ENCODE results near the gene FHOD3.
"Not testable (repeated sequence)": the region's sequence is repeated elsewhere in the genome, so short reads cannot be mapped to it uniquely, and the experiment has no call there.

The FHOD3 gene

GRCh38 chr18:36451454-36452251 is 154.1 kb downstream of the FHOD3 start:
- DNase-seq (ENCODE audit: low spot score) = peak; percentile 17

GRCh38 chr18:36454245-36454644 is 156.7 kb downstream of the FHOD3 start:
- no peak for DNase-seq (ENCODE audit: low spot score)

GRCh38 chr18:36454848-36455458 is 157.4 kb downstream of the FHOD3 start:
- DNase-seq (ENCODE audit: low spot score) = no peak

GRCh38 chr18:36455931-36456330 is 158.4 kb downstream of the FHOD3 start:
- DNase-seq (ENCODE audit: low spot score) = no peak

DNA sequence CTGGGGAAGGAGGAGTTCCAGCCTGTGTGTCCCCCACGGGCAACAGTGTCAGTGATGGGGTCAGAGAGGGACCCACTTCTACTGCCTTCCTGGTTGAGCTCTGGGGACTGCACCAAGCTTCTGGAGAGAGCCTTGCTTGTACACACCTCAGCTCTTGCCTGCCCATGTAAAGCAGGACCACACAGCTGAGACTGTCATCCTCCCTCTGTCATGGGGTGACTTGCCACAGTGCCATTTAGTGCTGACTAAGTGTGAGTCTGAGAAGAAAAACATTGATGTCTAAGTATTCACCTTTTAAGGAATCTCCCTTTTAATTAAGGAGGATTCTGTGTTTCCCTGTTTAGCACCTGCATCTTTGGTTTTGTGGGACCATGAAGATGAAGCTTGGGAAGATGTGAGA is 159.1 kb downstream of the FHOD3 start:
- no peak for DNase-seq (ENCODE audit: low spot score)

DNA sequence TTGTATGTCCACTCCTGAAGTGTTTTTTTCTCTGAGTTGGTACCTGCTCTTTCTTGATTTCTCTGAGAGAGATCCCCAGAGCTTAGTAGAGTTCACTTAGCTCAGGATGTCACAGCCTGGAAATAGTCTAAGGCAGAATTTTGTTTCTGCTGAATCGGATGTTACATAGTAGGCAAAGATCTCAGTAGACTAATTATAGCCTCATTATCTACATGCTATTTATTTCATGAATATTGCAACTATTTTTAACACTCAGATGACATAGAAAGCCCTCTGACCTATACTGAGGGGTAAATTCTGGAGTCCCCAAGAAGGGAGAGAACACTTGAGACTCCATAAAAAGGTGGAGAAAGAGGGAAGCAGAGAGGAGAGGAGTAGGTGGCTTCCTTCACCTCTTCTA is 160.2 kb downstream of the FHOD3 start:
- no peak for DNase-seq (ENCODE audit: low spot score)

DNA sequence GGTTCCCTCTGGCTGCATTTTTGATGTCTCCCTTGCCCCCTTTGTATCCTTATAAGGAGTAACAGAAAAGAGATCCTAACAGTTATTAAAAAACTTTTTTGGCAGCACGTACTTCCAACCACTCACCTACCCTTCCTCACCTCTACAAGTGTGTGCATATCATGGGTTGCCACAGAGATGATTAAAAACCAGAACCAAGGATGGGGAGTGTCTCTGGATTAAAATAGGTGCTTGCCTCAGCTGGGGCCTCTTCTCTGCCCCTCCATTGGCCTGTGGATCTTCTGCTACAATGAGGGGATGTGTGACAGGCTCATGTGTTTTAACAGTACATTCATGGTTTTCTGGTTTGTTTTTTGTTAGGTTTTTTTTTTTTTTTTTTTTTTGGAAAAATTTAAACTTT is 160.8 kb downstream of the FHOD3 start:
- DNase-seq (ENCODE audit: low spot score) = no peak

DNA sequence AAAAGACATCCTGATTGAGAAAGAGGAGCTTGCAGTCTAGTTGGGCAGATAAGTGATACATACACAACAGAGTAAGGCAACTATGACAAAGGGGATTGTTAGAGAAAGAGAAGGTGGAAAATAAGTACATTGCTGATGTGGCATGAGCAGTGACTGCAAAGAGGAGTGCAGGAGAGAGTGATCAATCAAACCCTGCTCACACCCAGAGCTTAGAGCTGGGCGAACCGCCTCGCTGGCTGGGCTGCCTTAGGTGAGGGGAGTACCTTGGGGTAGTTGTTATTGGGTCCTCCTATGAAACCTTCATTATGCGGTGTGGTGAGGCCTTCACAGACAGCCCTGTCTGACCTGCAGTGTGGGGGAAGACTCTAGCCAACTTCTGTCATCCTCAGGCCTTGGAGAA is 161.7 kb downstream of the FHOD3 start:
- no peak for DNase-seq (ENCODE audit: low spot score)

DNA sequence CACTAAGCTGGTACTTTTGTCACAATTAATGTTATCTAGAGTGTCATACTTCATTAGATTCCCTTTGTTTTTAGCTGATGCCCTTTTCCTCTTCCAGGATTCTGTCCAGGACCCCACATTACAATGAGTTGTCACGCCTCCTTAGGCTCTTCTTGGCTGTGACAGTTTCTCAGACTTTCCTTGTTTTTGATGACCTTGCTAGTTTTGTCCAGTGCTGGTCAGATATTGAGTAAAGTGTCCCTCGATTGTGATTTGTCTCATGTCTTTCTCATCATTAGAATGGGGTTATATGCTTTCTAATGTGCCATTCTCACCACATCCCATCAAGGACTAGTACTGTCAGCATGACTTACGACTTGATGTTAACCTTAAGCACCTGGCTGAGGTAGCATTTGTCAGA is 162.3 kb downstream of the FHOD3 start:
- no peak for DNase-seq (ENCODE audit: low spot score)

DNA sequence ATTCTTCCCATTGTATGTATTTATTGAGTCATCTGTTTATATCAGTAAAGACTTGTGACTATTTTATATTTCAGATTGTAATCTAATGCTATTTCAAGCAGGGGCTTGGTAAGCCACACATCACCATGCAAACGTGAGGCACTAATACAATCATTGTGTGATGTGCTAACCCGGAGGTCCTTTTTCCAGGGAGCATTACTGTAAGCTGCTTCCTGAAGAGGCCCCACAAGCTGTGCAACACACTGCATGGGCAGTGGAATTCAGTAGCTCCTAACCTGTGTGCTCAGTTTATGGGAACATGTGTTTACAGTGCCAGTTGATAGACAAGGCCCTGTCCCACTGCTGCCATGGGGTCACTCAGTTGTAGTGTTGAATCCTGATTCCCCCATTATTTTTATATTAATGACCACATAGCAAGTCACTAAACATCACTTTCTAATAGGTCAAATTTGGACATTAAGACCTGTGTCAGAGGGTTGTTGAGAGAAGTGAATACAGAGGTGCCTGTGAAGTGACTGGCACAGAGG is 162.9 kb downstream of the FHOD3 start:
- DNase-seq (ENCODE audit: low spot score) = no peak

DNA sequence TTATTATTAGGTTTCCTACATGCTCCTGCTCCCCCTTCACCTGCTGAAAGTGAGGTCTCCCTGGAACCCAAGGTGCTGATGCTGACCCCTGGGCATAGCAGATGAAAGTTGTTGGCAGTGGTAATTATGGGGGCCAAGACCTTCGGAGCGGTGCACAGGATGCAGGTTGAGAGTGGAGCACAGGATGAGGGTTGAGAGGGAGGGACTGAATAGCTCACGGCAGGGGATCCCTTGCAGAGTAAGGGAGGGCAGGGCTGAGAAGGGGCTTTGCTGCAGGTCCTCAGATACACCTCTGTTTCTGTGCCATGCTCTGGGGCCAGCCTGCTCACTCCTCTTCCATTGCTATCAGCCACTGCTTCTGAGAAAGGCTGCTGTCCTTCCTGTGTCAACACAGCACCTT is 163.3 kb downstream of the FHOD3 start:
- DNase-seq (ENCODE audit: low spot score) = no peak

GRCh38 chr18:36461551-36461987 is 164.1 kb downstream of the FHOD3 start:
- peak; percentile 15 for DNase-seq (ENCODE audit: low spot score)

DNA sequence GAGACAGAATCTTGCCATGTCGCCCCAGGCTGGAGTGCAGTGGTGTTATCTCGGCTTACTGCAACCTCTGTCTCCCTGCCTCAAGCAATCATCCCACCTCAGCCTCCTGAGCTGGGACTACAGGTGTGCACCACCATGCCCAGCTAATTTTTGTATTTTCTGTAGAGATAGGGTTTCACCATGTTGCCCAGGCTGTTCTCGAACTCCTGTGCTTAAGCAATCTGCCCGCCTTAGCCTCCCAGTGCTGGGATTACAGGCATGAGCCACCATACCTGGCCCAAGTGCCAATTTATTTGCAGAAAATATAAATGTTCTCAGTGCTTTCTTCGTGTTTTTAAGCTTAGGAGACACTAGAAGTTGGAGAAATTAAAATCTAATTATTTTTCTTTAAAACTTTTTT is 166.0 kb downstream of the FHOD3 start:
- not testable (repeated sequence) for DNase-seq (ENCODE audit: low spot score)

- DNase-seq (ENCODE audit: low spot score) = no peak
Measured at GRCh38 chr18:36464126-36464651, 166.7 kb downstream of the FHOD3 start.

DNA sequence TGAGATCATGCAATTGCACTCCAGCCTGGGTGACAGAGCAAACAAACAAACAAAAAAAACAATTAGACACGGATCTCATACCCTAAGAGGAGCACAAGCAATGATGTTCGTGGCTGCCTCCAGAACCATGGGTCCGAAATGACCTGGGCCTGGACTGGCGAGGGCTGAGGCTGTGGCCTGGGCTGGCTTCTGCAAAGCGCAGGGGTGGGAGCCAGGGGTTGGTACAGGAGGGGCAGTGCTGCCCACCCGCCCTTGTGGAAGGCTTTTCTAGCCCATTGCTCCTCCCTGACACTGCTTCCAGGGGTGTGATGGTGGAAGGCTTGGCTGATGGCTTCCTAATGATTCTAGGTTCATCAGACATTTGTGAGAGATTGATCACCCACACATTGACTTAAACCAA is 167.8 kb downstream of the FHOD3 start:
- no peak for DNase-seq (ENCODE audit: low spot score)

DNA sequence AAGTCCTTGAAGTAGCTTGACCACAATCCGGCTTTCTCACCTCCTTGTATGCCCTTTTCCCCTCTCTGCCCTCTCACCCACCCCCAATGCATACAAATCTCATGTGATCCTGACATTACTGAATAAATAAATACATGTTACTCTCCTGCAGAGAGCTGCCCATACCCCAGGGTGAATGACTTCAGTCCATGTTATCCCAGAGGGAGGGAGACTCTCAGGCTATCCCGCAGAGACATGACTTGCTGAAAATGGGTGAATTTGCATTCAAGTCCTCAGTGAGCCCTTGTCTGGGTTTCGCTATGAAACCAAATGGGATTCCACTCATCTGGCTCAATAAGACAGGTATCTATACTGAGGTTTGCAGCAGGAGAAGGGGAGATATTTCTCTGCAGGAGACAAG is 168.5 kb downstream of the FHOD3 start:
- DNase-seq (ENCODE audit: low spot score) = no peak

- no peak for DNase-seq (ENCODE audit: low spot score)
Measured at GRCh38 chr18:36467614-36468013, 170.1 kb downstream of the FHOD3 start.

- no peak for DNase-seq (ENCODE audit: low spot score)
Measured at GRCh38 chr18:36468161-36468560, 170.6 kb downstream of the FHOD3 start.

DNA sequence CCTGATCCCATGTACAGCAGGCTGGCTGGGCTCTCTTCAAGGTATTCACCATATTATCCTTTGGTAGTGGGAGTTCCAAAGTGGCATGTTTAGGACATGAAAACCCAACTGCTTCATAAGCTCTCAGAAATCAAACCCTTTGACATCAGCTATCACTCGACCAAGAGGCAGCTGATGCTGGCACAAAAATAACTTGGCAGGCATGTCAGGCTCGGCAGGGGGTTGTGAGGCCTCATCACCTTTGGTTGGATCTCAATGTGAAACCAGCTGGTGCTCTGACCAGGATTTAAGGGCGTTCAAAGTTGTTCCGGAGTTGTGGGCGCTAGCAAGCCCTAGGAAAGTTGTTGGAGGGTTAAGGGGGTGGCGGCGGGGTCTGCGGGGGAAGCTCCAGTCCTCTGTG is 171.9 kb downstream of the FHOD3 start:
- DNase-seq (ENCODE audit: low spot score) = no peak

DNA sequence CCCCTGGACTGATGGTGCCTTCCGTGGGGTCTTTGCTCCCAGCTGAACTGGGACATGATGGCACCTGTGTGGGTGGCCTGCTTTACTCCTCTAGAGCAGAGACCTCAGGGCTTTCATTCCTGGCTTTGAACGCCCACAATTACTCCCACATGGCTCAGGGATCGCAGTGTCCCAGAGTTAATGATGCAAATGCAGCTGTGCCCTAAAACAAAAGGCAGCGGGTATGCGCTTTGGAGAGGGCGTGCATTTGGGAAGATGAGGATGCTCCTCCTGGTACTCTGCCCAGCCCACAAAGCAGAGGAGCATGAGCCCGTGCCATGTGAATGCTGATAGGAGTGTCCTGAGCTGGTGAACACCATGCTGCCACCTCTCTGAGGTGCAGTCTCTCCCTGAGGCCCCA is 173.4 kb downstream of the FHOD3 start:
- no peak for DNase-seq (ENCODE audit: low spot score)

- DNase-seq (ENCODE audit: low spot score) = peak; percentile 61
Measured at GRCh38 chr18:36471393-36471792, 173.9 kb downstream of the FHOD3 start.

DNA sequence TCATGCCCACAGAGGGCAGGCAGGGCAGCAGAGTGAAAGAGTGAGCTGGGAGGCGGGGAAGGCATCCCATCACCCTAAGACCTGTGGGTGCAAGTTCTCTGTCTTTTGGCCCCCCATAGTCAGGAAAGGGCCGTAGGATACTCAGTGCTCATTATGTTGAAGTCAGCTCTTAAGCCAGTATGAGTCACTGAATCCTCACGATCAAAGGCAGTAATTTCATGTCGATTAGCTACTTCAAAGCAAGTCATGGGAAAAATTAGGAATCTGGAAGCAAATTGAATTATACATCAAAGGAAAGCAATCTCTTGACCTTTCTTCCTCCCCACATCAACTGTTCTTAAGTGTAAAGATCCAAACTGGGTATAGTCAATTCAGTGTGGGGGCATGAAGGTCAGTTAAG is 178.9 kb downstream of the FHOD3 start:
- no peak for DNase-seq (ENCODE audit: low spot score)

DNA sequence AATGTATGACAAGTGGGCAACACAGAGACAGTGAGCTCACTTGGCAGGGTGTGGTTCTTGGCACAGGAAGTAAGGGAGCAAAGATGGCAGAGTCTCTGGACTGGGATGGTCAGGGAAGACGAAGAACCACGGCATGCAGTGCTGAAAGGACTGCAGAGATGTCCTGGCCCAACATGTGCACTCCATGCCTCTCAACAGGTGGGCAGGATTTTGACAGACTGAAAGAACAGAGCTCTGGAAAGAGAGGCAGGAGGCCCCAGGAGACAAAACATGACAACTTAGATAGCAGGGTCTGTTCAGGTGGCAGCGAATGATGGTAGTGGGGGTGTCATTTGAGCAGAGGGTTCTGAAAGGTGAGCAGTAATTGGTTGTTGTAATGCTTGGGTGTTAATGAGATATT is 180.3 kb downstream of the FHOD3 start:
- DNase-seq (ENCODE audit: low spot score) = no peak
